Heart right ventricle (tissue), 16 donors: ENCODE measurements around the gene EFCAB8. TPM values are rescaled to one million over a fixed set of nuclear protein-coding genes. Genes with fewer than 3 reads are reported as not detected.
A peak's percentile ranks its signal among the peaks of the same experiment; 100 is the strongest.

Experiments used
- ATAC-seq, 8 donors: fragments of 200-7000 bp; cut with Tn5 transposase; one replicate each; pipeline ENCODE4 v1.9.1; 2020; ENCODE audit warnings: mild to moderate bottlenecking in 8 of 8, moderate library complexity in 8 of 8, moderate number of reproducible peaks in 1 of 8
- DNase-seq, 2 donors: peaks; one replicate each; pipeline ENCODE4 v3.0.0-alpha.2; 2020
- H3K27ac ChIP-seq, 10 donors: fragments of 200-600 bp; sonication (generic) in 2 of 10; one replicate each; pipeline versions ENCODE4 v1.5.0 to v1.8.0; 2020 to 2022; ENCODE audit warnings: mild to moderate bottlenecking in 3 of 10
- H3K27me3 ChIP-seq, 7 donors: fragments of 200-600 bp; one replicate each; pipeline ENCODE4 v1.8.0; 2021 to 2022; ENCODE audit warnings: mild to moderate bottlenecking in 2 of 7
- H3K36me3 ChIP-seq, 9 donors: fragments of 200-600 bp; sonication (generic) in 1 of 9; one replicate each; pipeline versions ENCODE4 v1.5.0 to v1.8.0; 2020 to 2022; ENCODE audit warnings: mild to moderate bottlenecking in 2 of 9
- H3K4me1 ChIP-seq, 9 donors: fragments of 200-600 bp; sonication (generic) in 1 of 9; one replicate each; pipeline versions ENCODE4 v1.5.0 to v1.8.0; 2020 to 2022; ENCODE audit warnings: mild to moderate bottlenecking in 4 of 9
- H3K4me3 ChIP-seq, 10 donors: fragments of 200-600 bp; sonication (generic) in 2 of 10; one replicate each; pipeline versions ENCODE4 v1.5.0 to v1.8.0; 2020 to 2022; ENCODE audit warnings: mild to moderate bottlenecking in 7 of 10, moderate library complexity in 2 of 10
- H3K9me3 ChIP-seq, 11 donors: fragments of 200-600 bp in 10 of 11; sonication (generic) in 2 of 11; one replicate each; pipeline versions ENCODE4 v1.5.0 to v1.8.0; 2013 to 2022; ENCODE audit warnings: mild to moderate bottlenecking in 2 of 11, control low read depth in 1 of 11, moderate library complexity in 1 of 11
- WGBS, 2 donors: extraction: QIAGEN DNeasy Blood & Tissue Kit; methylation state at CpG; one replicate each; pipeline ENCODE4 v1.1.7; 2013; ENCODE audit warnings: inconsistent platforms in 1 of 2; 5-methylcytosine and 5-hydroxymethylcytosine counted together
- intact Hi-C, 10 donors: fragments of 100-400 bp; cut with DNase I; formaldehyde crosslinking; loops; one replicate each; pipeline versions ENCODE4 v1.11.1 to v1.14.2; 2022
- polyA plus RNA-seq, 2 donors: library from polyadenylated mRNA; stranded (reverse); fragments of 200-250 nt; gene quantifications; one replicate each; pipeline ENCODE4 v1.2.3, GENCODE V29; 2013
- total RNA-seq, 10 donors: library from RNA; stranded (reverse); fragmentation: NEBNext Ultra II Directional in 3 of 10; extraction: Animal tissue kit (Norgen Biotek cat#: 25700) in 3 of 10; gene quantifications; one replicate each; pipeline versions ENCODE4 v1.2.1 to v1.2.4, GENCODE V29; 2021 to 2023
- TF ChIP-seq, protein P1 (sequence below), 9 donors: fragments of 200-600 bp; sonication (generic) in 2 of 9; IDR thresholded peaks; one replicate each; pipeline versions ENCODE4 v1.5.0 to v1.8.0; 2021 to 2022; ENCODE audit warnings: antibody characterized with exemption in 9 of 9, mild to moderate bottlenecking in 5 of 9, moderate library complexity in 1 of 9
- donor health status: Arrhythmogenic right ventricular cardiomyopathy.
- donor health status: ischemic (EF 13 %, LVEDD 7.1; RV severe dilation, severe dysfunction).
- donor health status: healthy with polysubstance abuse.
- donor health status: DM: no; HTN: yes; CAD: no.
- donor health status: DM: no; HTN: no; CAD: no.
- donor health status: ischemic (EF 25% LVEDD 6.9; RV normal size, moderate dysfunction).
- donor health status: ischemic (EF 25% LVEDD 5.7; RV mildly dilated, moderate dysfunction).
- donor health status: healthy.
- donor health status: DM: yes; HTN: yes; CAD: no.
- donor health status: Ischemic cardiomyopathy.
- donor health status: ischemic (EF 35%, LVEDD 5.7; RV mildly dilated, moderate dysfunction).
- donor health status: nonischemic (EF 11% LVEDD 7.7; RV severe dilation, severe dysfunction).
- donor health status: DM: yes; HTN: yes; CAD: no.
- donor health status: PGD.
- donor health status: ischemic (EF 29% LVEDD 5.4; RV normal size, mild dysfunction).
- donor health status: nonischemic (EF 23%, LVEDD 6.1; RV moderate dilation, normal function).

The EFCAB8 gene
- total and polyA plus RNA-seq, 12 donors: 0.15 to 0.58 TPM; not detected in 10

DNA sequence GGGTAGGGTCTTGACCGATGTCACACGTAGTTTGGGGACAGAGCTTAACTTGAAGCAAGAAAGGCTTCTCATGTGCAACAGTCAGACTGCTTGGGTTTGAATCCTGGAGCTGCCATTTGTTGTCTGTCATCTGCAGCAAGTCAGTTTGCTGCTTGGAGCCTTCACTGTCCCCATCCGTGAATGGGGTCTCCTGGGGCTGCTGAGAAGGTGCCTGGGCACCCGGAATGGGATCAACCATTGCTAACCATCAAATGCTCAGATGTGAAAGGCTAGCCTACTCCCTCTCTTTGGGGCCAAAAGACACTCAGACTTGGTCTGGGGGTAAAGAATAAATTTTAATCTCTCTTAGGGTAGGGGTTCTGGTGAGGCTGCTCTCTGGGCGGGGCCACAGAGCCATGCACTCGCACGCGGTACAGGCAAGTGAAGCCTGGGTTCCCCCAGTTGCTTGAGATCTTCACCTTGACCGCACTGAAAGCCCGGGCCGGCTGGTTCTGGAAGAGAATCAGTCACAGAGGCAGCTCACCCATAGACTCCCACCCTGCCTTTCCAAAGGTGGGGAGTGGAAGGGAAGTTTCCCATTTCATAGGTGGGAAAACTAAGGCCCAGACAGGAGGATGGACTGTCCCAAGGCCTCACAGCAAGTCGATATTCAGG is 124.9 kb downstream of the EFCAB8 start:
- no peaks in the 10 kb centered on the region for H3K27me3 ChIP-seq
- H3K36me3 ChIP-seq: no peaks in the 10 kb centered on the region
- DNase-seq: no peak
- H3K27ac ChIP-seq: peak overlapping the region in 5 of 10 donors; percentile 46 to 75 (median 65)
- peaks cover 0 to 7% (median 0%) of the 10 kb centered on the region in 9 donors for H3K4me1 ChIP-seq
- H3K4me3 ChIP-seq: no peak overlapping the region
- intact Hi-C loops: no loop called here
- no peaks in the 10 kb centered on the region for H3K9me3 ChIP-seq
- no peak for ATAC-seq
- TF ChIP-seq, protein P1, sequence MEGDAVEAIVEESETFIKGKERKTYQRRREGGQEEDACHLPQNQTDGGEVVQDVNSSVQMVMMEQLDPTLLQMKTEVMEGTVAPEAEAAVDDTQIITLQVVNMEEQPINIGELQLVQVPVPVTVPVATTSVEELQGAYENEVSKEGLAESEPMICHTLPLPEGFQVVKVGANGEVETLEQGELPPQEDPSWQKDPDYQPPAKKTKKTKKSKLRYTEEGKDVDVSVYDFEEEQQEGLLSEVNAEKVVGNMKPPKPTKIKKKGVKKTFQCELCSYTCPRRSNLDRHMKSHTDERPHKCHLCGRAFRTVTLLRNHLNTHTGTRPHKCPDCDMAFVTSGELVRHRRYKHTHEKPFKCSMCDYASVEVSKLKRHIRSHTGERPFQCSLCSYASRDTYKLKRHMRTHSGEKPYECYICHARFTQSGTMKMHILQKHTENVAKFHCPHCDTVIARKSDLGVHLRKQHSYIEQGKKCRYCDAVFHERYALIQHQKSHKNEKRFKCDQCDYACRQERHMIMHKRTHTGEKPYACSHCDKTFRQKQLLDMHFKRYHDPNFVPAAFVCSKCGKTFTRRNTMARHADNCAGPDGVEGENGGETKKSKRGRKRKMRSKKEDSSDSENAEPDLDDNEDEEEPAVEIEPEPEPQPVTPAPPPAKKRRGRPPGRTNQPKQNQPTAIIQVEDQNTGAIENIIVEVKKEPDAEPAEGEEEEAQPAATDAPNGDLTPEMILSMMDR (IDR thresholded peaks at IDR 0.05): no peak
- WGBS, 2 donors: 84 to 86% methylated on average over 12 of the region's 12 CpGs

DNA sequence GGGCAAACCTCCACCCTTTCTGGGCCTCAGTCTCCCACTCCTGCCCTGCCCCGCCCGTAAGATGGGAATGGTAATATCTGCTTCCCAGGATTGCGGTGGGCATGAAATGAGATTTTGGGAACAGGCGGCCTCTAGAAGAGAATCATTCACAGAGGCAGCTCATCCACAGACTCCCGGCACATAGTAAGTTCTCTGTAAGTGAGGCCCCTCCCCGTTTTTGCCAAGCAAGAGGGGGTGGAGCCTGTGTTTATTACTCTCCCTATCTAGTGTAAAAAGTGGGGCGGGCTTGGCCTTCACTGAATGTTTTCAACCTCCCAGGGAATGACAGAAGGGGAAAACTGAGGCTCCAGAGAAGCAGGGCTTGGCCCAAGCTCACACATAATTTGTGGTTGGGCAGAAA is 125.5 kb downstream of the EFCAB8 start:
- ATAC-seq: no peak
- peaks cover 0 to 7% (median 0%) of the 10 kb centered on the region in 9 donors for H3K4me1 ChIP-seq
- H3K27me3 ChIP-seq: no peaks in the 10 kb centered on the region
- no peak overlapping the region for H3K27ac ChIP-seq
- TF ChIP-seq, protein P1 (IDR thresholded peaks at IDR 0.05): no peak
- intact Hi-C loops: no loop called here
- no peaks in the 10 kb centered on the region for H3K36me3 ChIP-seq
- H3K9me3 ChIP-seq: no peaks in the 10 kb centered on the region
- WGBS, 2 donors: 61 to 69% methylated on average over 7 of the region's 7 CpGs
- DNase-seq: no peak
- no peak overlapping the region for H3K4me3 ChIP-seq

DNA sequence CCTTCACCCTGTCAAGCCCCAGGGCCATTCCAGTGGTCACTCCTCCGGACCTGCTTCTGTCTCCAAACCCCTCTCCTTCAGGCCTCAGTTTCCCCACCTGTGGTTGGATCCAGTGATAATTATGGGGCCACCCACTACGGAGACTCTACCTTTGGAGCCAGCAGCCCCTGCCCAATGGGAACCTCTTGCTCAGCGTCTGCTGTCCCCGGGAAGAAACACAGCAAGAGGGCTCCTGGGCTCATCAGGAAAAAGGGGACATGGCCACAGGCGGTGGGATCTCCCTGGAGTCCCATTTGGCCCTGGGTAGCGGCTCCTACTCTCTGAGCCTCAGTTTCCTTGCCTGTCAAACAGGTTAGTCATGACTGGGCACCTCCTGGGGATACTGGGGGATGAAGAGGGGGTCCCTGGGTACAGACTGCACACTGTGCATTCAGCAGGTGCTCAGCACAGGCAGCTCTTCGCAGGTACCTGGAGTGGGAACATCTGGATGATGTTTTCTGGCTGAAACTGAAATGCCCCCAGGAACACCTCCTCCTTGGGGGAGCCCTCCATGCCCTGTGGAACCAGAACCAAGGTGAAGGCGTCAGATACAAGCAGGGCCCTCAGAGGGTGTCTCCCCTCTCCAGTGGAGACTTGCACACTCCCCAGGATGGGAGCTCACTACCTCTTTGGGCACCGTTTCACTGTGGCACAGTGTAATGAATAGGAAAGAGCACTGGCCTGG is 126.1 kb downstream of the EFCAB8 start:
- intact Hi-C loops: no loop called here
- DNase-seq (no peak), ATAC-seq (no peak)
- 84 to 89% methylated on average over 9 of the region's 9 CpGs for WGBS, 2 donors
- no peak overlapping the region for H3K27ac ChIP-seq
- H3K27me3 ChIP-seq: no peaks in the 10 kb centered on the region
- TF ChIP-seq, protein P1 (IDR thresholded peaks at IDR 0.05): no peak
- no peaks in the 10 kb centered on the region for H3K36me3 ChIP-seq
- H3K4me1 ChIP-seq: peaks cover 0 to 7% (median 0%) of the 10 kb centered on the region in 9 donors
- no peaks in the 10 kb centered on the region for H3K9me3 ChIP-seq
- H3K4me3 ChIP-seq: no peak overlapping the region

DNA sequence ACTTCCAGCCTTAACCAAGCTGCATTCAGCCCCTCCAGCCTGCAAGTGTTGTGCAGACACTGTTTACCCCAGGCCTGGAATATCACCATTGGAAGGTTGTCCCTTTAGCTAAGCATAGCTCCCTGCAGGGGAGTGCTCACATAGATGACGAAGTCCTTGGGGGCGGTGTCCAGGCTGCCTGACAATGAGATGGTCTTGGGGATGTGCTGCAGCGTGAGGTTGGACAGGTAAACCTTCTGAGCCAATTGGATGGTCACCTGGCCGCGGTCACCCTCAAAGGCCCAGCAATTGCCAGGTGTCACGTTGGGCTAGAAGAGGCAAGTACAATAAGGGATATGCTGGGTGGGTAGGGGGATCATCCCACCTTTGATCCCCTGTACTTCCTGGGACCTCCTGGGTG is 126.9 kb downstream of the EFCAB8 start:
- H3K9me3 ChIP-seq: no peaks in the 10 kb centered on the region
- ATAC-seq: no peak
- H3K4me1 ChIP-seq: peaks cover 0 to 7% (median 0%) of the 10 kb centered on the region in 9 donors
- intact Hi-C loops: no loop called here
- no peak overlapping the region for H3K27ac ChIP-seq
- H3K27me3 ChIP-seq: no peaks in the 10 kb centered on the region
- H3K4me3 ChIP-seq: no peak overlapping the region
- DNase-seq: no peak
- TF ChIP-seq, protein P1 (IDR thresholded peaks at IDR 0.05): no peak
- no peaks in the 10 kb centered on the region for H3K36me3 ChIP-seq
- WGBS, 2 donors: 87 to 96% methylated on average over 6 of the region's 6 CpGs
